Measurements from ENCODE around the gene SSRP1. TPM values are rescaled to one million over a fixed set of nuclear protein-coding genes. Genes with fewer than 3 reads are reported as not detected.
A peak's percentile ranks its signal among the peaks of the same experiment; 100 is the strongest.

Gene SSRP1
- total and polyA plus RNA-seq, 9 donors, result 64.3 to 135 (median 107) TPM

DNA sequence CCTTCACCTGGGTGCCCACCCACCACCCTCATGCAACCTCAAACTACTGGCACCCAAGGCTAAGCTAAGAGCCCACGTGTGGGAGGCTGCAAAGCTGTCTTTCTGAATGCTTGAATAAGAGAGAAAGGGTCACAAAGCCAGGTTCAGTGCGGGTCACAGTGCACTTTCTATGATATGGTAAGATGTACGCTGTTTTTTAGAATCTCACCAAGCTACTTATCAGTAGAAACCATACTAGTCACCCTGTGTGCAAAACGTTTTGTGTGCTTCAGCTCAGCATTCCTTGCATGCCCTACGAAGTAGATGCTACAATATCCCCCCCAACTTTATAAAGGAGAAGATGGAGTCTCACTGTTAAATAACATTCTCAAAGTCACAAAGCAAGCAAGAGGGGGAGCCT, 17.3 kb upstream of the SSRP1 start:
- WGBS (ENCODE audit: insufficient coverage), result no CpG with 5 or more reads among the region's 5 CpGs

DNA sequence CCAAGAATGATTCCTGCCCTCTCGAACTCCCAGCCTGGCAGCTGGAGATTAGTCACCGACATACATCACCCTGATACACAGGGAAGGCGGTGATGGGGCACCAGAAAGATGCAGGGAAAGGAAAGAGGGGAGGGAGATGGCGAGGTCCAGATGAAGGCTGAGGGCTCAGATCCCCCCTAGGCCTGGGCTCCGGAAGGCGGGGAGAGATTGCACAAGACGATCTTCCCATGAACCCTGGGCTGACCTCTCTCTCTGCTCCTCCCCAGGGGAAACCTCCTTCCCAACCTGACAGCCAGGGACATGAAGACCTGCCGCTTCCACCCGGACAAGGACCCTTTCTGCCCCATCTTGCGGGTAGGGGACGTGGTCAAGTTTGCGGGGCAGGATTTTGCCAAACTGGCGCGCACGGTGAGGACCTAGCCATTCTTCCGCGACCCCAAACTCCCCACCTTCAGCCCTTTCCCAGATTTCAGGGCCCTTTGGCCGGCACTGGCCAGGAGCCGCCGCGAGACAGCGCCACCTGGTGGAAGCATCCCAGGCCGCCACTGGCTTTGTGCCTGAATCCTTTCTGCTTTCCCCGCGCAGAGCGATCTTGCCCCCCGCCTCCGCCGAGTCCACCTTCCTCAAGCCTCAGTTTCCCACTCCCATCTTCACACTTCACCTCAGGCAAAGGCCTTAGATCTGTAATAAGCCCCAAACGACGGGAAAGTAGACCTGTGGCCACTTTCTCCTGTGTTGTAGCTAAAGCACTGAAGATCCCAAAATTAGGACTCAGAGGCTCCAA, 14.0 kb upstream of the SSRP1 start:
- WGBS (ENCODE audit: insufficient coverage), result 15% methylated on average over 21 of the region's 31 CpGs
- no peak overlapping the region for H3K4me3 ChIP-seq (ENCODE audit: low read length)
- DNase-seq, result peak; percentile 60
- H3K9me3 ChIP-seq (replicated peaks; ENCODE audit: control insufficient read depth, low read depth, low read length), result peaks cover 2% of the 10 kb centered on the region
- no peaks in the 10 kb centered on the region for H3K27me3 ChIP-seq (ENCODE audit: control insufficient read depth, insufficient read depth, low read length)
- H3K27ac ChIP-seq (ENCODE audit: low read length), result no peak overlapping the region
- H3K4me1 ChIP-seq (ENCODE audit: control insufficient read depth, insufficient read depth, low read length), result peaks cover 18% of the 10 kb centered on the region
- no peaks in the 10 kb centered on the region for H3K36me3 ChIP-seq (ENCODE audit: control insufficient read depth, insufficient read depth, low read length)

More for the DNA sequence above, 17.3 kb upstream of the SSRP1 start:
- Histone ChIP-seq H3K9me3 (replicated peaks; ENCODE audit: control insufficient read depth, low read depth, low read length) (peaks cover 2% of the 10 kb centered on the region), H3K4me3 (ENCODE audit: low read length) (no peak overlapping the region), H3K36me3 (ENCODE audit: control insufficient read depth, insufficient read depth, low read length) (no peaks in the 10 kb centered on the region), H3K27me3 (ENCODE audit: control insufficient read depth, insufficient read depth, low read length) (no peaks in the 10 kb centered on the region), H3K27ac (ENCODE audit: low read length) (no peak overlapping the region), H3K4me1 (ENCODE audit: control insufficient read depth, insufficient read depth, low read length) (peaks cover 29% of the 10 kb centered on the region)
- no peak for DNase-seq

DNA sequence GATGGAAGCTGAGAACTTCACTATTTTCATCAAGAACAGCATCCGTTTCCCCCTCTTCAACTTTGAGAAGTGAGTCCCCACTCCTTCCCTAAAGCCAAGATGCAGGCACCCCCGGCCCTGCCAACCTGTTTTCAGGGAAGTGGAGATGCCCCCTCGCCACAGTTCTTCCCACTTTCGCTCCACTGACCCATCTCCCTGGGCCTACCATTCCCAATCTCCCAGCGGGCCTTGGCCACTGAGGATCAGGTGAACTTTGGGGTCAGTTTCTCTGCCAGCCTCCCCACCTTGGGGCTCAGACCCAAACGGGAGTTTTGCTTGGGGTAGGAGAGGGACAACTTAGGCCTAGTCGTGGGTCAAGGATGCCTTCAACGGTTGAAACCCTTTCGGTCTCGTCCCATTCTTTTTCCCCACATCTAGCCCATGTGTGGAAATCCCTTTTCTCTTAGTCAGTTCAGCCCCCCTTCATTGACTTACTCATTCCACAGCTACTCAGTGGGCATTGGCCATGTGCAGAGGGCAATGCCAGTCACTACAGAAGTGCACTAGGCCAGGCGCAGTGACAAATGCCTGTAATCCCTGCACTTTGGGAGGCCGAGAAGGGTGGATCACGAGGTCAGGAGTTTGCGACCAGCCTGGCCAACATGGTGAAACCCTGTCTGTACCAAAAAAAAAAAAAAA, 13.1 kb upstream of the SSRP1 start:
- 94% methylated on average over 7 of the region's 14 CpGs for WGBS (ENCODE audit: insufficient coverage)
- Histone ChIP-seq H3K36me3 (ENCODE audit: control insufficient read depth, insufficient read depth, low read length) (no peaks in the 10 kb centered on the region), H3K4me1 (ENCODE audit: control insufficient read depth, insufficient read depth, low read length) (peaks cover 11% of the 10 kb centered on the region), H3K27me3 (ENCODE audit: control insufficient read depth, insufficient read depth, low read length) (no peaks in the 10 kb centered on the region), H3K27ac (ENCODE audit: low read length) (no peak overlapping the region), H3K9me3 (replicated peaks; ENCODE audit: control insufficient read depth, low read depth, low read length) (peaks cover 2% of the 10 kb centered on the region), H3K4me3 (ENCODE audit: low read length) (no peak overlapping the region)
- DNase-seq, result no peak

DNA sequence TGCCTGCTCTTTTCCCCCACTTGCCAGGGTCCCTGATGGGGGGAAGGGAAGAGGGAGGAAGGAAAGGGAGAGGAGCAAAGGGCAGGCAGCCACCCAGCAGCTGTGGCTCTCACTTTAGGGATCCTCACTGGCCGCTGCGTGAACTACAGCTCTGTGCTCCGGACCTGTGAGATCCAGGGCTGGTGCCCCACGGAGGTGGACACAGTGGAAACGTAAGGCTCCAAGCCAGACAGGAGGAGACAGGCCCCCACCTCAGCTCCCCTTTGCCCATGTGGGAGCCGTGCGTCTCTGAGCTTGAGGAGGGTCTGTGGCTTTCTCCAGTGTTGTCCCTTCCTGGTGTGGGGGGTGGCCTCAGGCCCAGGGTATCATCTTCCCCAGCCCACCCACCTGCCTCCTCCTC, 12.4 kb upstream of the SSRP1 start:
- no peaks in the 10 kb centered on the region for H3K27me3 ChIP-seq (ENCODE audit: control insufficient read depth, insufficient read depth, low read length)
- H3K9me3 ChIP-seq (replicated peaks; ENCODE audit: control insufficient read depth, low read depth, low read length), result peaks cover 2% of the 10 kb centered on the region
- no peaks in the 10 kb centered on the region for H3K36me3 ChIP-seq (ENCODE audit: control insufficient read depth, insufficient read depth, low read length)
- peaks cover 9% of the 10 kb centered on the region for H3K4me1 ChIP-seq (ENCODE audit: control insufficient read depth, insufficient read depth, low read length)
- no peak for DNase-seq
- 35% methylated on average over 5 of the region's 7 CpGs for WGBS (ENCODE audit: insufficient coverage)
- no peak overlapping the region for H3K4me3 ChIP-seq (ENCODE audit: low read length)
- H3K27ac ChIP-seq (ENCODE audit: low read length), result no peak overlapping the region

DNA sequence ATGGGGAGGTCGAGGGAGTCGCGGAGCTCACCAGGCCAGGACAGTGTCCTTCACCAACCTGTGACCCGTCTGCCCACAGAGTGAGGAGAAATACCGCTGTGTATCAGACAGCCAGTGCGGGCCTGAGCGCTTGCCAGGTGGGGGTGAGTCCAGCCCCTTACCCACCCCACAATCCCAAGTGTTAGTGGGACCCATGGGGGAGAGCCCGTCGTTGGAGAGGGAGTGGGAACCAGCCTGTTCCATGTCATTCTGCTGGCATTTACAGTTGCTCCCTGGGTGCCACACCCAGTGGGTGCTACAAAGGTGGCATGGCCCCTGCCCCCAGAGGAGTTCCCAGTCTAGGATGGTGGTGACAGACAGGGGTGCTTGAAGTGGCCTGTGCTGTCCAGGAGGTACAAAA, 11.6 kb upstream of the SSRP1 start:
- H3K27me3 ChIP-seq (ENCODE audit: control insufficient read depth, insufficient read depth, low read length), result no peaks in the 10 kb centered on the region
- peaks cover 2% of the 10 kb centered on the region for H3K9me3 ChIP-seq (replicated peaks; ENCODE audit: control insufficient read depth, low read depth, low read length)
- no peak overlapping the region for H3K4me3 ChIP-seq (ENCODE audit: low read length)
- WGBS (ENCODE audit: insufficient coverage), result no CpG with 5 or more reads among the region's 9 CpGs
- H3K4me1 ChIP-seq (ENCODE audit: control insufficient read depth, insufficient read depth, low read length), result peaks cover 4% of the 10 kb centered on the region
- H3K36me3 ChIP-seq (ENCODE audit: control insufficient read depth, insufficient read depth, low read length), result no peaks in the 10 kb centered on the region
- DNase-seq, result no peak
- H3K27ac ChIP-seq (ENCODE audit: low read length), result no peak overlapping the region

DNA sequence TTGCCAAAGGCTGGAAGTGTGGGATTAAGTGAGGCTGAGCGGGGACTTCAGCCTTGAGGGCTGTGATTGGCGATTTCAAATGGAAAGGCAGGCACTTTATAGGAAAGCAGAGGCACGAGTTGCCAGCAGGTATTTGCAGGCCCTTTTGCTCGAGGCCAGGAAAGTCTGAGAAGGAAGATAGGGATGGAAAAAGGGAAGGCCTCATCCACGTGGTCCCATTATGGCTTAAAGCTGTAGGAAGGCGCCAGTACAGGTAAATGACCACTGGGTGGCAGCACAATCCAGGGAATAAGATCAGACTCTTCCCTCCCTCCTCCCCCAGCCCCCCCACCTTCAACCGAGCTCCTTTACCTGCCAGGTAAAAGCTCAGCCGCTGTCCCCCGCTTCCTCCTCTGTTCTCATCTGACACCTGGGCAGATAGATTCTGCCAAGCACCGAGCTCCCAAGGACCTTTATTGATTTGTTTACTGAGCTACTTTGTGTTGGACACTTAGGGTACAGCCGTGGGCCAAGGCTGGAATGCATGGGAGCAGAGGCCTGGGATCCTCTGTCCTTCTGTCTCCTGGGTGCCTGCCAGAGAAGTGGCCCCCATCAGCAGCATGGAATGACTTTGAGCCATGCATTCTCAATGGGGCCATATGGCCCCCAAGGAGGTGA, 10.0 kb upstream of the SSRP1 start:
- Histone ChIP-seq H3K4me3 (ENCODE audit: low read length) (no peak overlapping the region), H3K36me3 (ENCODE audit: control insufficient read depth, insufficient read depth, low read length) (no peaks in the 10 kb centered on the region), H3K4me1 (ENCODE audit: control insufficient read depth, insufficient read depth, low read length) (peaks cover 4% of the 10 kb centered on the region), H3K27me3 (ENCODE audit: control insufficient read depth, insufficient read depth, low read length) (no peaks in the 10 kb centered on the region), H3K9me3 (replicated peaks; ENCODE audit: control insufficient read depth, low read depth, low read length) (no peaks in the 10 kb centered on the region), H3K27ac (ENCODE audit: low read length) (no peak overlapping the region)
- WGBS (ENCODE audit: insufficient coverage), result 26% methylated on average over 5 of the region's 11 CpGs
- DNase-seq, result peak; percentile 88

DNA sequence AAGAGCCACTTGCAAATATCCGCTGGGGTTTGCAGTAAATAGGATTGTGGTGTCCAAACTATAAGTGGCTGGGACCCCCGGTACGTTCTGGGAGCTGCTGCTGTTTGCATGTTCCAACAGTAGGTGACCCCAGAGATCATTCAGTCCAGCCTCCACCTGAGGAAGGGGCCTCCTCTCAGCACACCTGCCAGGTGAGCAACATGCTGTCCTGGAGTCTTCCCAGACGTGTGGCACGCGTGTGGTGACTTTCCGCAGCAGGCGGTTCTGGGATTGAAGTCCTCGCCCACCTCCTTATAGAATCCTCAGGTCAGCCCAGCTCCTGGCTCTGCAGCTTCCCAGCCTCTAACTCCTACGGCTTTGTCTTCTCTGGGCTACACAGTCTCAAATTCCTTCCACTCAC, 9.1 kb upstream of the SSRP1 start:
- H3K36me3 ChIP-seq (ENCODE audit: control insufficient read depth, insufficient read depth, low read length), result no peaks in the 10 kb centered on the region
- no peaks in the 10 kb centered on the region for H3K9me3 ChIP-seq (replicated peaks; ENCODE audit: control insufficient read depth, low read depth, low read length)
- H3K27ac ChIP-seq (ENCODE audit: low read length), result no peak overlapping the region
- no peak for DNase-seq
- H3K27me3 ChIP-seq (ENCODE audit: control insufficient read depth, insufficient read depth, low read length), result no peaks in the 10 kb centered on the region
- WGBS (ENCODE audit: insufficient coverage), result 96% methylated on average over 7 of the region's 10 CpGs
- peaks cover 6% of the 10 kb centered on the region for H3K4me1 ChIP-seq (ENCODE audit: control insufficient read depth, insufficient read depth, low read length)
- H3K4me3 ChIP-seq (ENCODE audit: low read length), result no peak overlapping the region

DNA sequence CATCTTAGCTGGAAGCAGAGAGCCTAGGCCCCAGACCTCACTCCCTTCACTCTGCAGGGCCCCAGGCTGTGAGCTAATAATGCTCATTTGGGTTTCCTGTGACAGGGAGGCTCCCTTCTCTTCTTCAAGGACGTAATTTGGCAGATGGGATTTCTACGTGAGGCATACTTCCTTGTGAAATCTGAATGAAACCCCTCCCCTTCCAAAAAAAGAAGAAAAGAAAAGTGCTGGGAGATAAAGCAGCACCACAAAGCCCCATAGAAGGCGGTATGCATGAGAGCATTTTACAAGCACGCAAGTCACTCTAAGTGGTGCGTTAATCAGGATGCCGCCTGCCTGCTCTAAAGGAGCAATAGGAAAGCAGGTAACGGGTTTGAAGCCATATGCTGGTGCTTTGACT, 8.1 kb upstream of the SSRP1 start:
- no peaks in the 10 kb centered on the region for H3K36me3 ChIP-seq (ENCODE audit: control insufficient read depth, insufficient read depth, low read length)
- H3K27me3 ChIP-seq (ENCODE audit: control insufficient read depth, insufficient read depth, low read length), result no peaks in the 10 kb centered on the region
- no peak for DNase-seq
- H3K9me3 ChIP-seq (replicated peaks; ENCODE audit: control insufficient read depth, low read depth, low read length), result no peaks in the 10 kb centered on the region
- H3K4me1 ChIP-seq (ENCODE audit: control insufficient read depth, insufficient read depth, low read length), result peaks cover 2% of the 10 kb centered on the region
- WGBS (ENCODE audit: insufficient coverage), result 58% methylated on average over 4 of the region's 7 CpGs
- no peak overlapping the region for H3K4me3 ChIP-seq (ENCODE audit: low read length)
- no peak overlapping the region for H3K27ac ChIP-seq (ENCODE audit: low read length)

DNA sequence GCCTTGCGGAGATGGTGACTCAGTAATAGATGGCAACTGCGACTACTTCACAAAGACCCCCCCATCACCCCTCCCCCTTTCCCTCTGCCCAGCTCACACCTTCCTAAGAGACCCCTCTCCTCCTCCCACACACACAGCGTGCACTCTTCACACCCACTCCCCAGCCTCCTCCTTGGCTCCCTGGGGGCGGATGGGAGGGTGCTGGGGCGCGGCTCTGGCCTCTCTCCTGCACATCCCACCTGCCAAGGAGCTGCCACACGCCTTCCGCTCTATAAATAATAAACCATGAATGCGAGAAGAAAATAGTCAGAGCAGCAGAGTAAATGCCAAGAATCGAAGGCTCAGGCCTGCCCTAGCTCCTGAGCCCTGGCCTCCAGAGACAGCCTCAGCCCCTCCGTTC, 7.0 kb upstream of the SSRP1 start:
- no peak overlapping the region for H3K27ac ChIP-seq (ENCODE audit: low read length)
- DNase-seq, result no peak
- H3K27me3 ChIP-seq (ENCODE audit: control insufficient read depth, insufficient read depth, low read length), result no peaks in the 10 kb centered on the region
- H3K4me3 ChIP-seq (ENCODE audit: low read length), result no peak overlapping the region
- peaks cover 8% of the 10 kb centered on the region for H3K4me1 ChIP-seq (ENCODE audit: control insufficient read depth, insufficient read depth, low read length)
- WGBS (ENCODE audit: insufficient coverage), result 63% methylated on average over 5 of the region's 11 CpGs
- H3K36me3 ChIP-seq (ENCODE audit: control insufficient read depth, insufficient read depth, low read length), result no peaks in the 10 kb centered on the region
- H3K9me3 ChIP-seq (replicated peaks; ENCODE audit: control insufficient read depth, low read depth, low read length), result no peaks in the 10 kb centered on the region

DNA sequence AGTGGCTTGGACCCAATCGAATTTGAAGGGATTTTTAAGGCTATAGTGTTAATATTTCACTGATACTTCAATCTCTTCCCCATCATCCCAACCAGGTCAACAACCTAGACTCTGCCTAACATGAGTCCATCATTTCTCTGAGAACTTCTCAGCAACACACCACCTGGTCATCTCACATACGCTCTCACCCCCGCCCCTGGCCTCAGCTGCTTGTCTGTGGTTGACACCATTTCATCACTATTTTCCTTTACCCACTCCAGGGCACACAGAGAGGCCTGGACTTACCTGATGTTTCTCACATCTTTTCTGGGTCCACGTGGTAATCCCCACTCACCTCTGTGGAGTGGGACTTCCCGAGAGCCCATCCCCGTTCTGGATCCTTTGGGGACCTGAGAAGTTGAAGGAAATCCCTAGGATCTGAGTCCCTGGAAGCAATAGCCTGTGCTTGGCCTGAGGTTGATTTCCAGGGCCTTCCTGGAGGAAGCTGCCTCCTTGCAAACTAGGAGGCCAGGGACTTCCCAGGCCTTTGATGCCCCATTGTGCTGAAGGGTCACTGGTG, 5.6 kb upstream of the SSRP1 start:
- no peaks in the 10 kb centered on the region for H3K36me3 ChIP-seq (ENCODE audit: control insufficient read depth, insufficient read depth, low read length)
- 72% methylated on average over 5 of the region's 6 CpGs for WGBS (ENCODE audit: insufficient coverage)
- H3K4me1 ChIP-seq (ENCODE audit: control insufficient read depth, insufficient read depth, low read length), result peaks cover 11% of the 10 kb centered on the region
- no peak for DNase-seq
- no peak overlapping the region for H3K4me3 ChIP-seq (ENCODE audit: low read length)
- H3K27me3 ChIP-seq (ENCODE audit: control insufficient read depth, insufficient read depth, low read length), result no peaks in the 10 kb centered on the region
- no peaks in the 10 kb centered on the region for H3K9me3 ChIP-seq (replicated peaks; ENCODE audit: control insufficient read depth, low read depth, low read length)
- no peak overlapping the region for H3K27ac ChIP-seq (ENCODE audit: low read length)

All from muscle of leg (tissue), 11 donors.